MCF 10A (cell line): ENCODE results near the gene RNF223. TPM values are rescaled to one million over a fixed set of nuclear protein-coding genes. Genes with fewer than 3 reads are reported as not detected.
"Not testable (repeated sequence)": the region's sequence is repeated elsewhere in the genome, so short reads cannot be mapped to it uniquely, and the experiment has no call there.

Source experiments
- BruUV-seq: library from RNA; stranded (reverse); fragments of 400-500 nt; replicated peaks from 2 replicates; lab custom pipeline; 2021; lab: Mats Ljungman, UMichigan
- CTCF ChIA-PET: fragments of 300-600 bp; sonication (Branson Sonifier 250); formaldehyde crosslinking; extraction: SDS; loops from one replicate; lab custom pipeline; 2021; ENCODE audit warnings: antibody characterized with exemption, inconsistent platforms; lab: Yijun Ruan, JAX
- POLR2A ChIA-PET: fragments of 300-600, 350-650 bp; sonication (Branson Sonifier 250); formaldehyde crosslinking; extraction: SDS; loops from one replicate; lab custom pipeline; 2020; ENCODE audit warnings: antibody characterized with exemption, inconsistent platforms; lab: Yijun Ruan, JAX
- DNase-seq: peaks from one replicate; pipeline ENCODE4 v3.0.0-alpha.2; 2018; ENCODE audit not compliant: unreplicated experiment
- H3K27ac Mint-ChIP-seq: one replicate; pipeline ENCODE4 v1.8.0; 2022; ENCODE audit warnings: mild to moderate bottlenecking, low read depth, mixed read lengths; ENCODE audit not compliant: unreplicated experiment
- H3K27me3 Mint-ChIP-seq: one replicate; pipeline ENCODE4 v1.8.0; 2022; ENCODE audit warnings: mixed read lengths; ENCODE audit not compliant: insufficient read depth, unreplicated experiment
- H3K36me3 Mint-ChIP-seq: one replicate; pipeline ENCODE4 v1.8.0; 2022; ENCODE audit warnings: mild to moderate bottlenecking, moderate library complexity, mixed read lengths; ENCODE audit not compliant: insufficient read depth, unreplicated experiment
- H3K4me1 Mint-ChIP-seq: one replicate; pipeline ENCODE4 v1.8.0; 2022; ENCODE audit warnings: mixed read lengths; ENCODE audit not compliant: insufficient read depth, unreplicated experiment
- H3K4me3 Mint-ChIP-seq: one replicate; pipeline ENCODE4 v1.8.0; 2022; ENCODE audit warnings: mild to moderate bottlenecking, moderate library complexity, mixed read lengths; ENCODE audit not compliant: unreplicated experiment
- H3K9me3 Mint-ChIP-seq: one replicate; pipeline ENCODE4 v1.8.0; 2022; ENCODE audit warnings: mixed read lengths; ENCODE audit not compliant: unreplicated experiment
- intact Hi-C: fragments of 100-400 bp; cut with micrococcal nuclease; formaldehyde crosslinking; loops from 2 replicates; pipeline ENCODE4 v1.14.1; 2022
- total RNA-seq: library from RNA; stranded (reverse); gene quantifications from 2 replicates; pipeline ENCODE4 v1.2.3, GENCODE V29; 2022
- TF ChIP-seq, protein P1 (sequence below): fragments of 200-600 bp; IDR thresholded peaks from one replicate; pipeline ENCODE4 v1.8.0; 2022; ENCODE audit warnings: antibody characterized with exemption, mild to moderate bottlenecking; ENCODE audit not compliant: unreplicated experiment

The RNF223 gene
- total RNA-seq, 1 experiment from 2014 or later: 0.30 TPM

DNA sequence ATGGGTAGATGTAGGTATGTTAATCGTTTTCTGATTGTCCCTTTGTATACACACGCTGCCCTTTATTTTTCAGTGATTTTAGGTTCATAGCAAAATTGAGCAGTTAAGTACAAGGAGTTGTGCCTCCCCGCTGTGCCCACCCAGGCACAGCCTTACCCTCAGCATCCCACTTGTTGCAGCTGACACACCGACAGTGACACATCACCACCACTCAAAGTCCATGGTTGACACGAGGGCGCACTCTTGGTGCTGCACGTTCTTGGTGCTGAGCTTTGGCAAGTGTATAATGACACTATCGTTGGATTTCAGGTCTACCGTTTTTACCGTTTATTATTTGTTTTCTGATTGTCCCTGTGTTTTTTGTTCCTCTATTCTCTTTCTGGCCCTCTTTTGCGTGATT is 26.2 kb upstream of the RNF223 start:
- Mint-ChIP-seq H3K9me3 (peaks cover 17% of the 10 kb centered on the region), H3K4me1 (no peaks in the 10 kb centered on the region), H3K27me3 (no peaks in the 10 kb centered on the region), H3K4me3 (no peak overlapping the region), H3K27ac (no peak overlapping the region), H3K36me3 (no peaks in the 10 kb centered on the region)
- ChIA-PET POLR2A (no interaction called here), CTCF (no interaction called here)
- BruUV-seq: no TSS peak
- intact Hi-C loops: no loop called here
- DNase-seq: no peak
- TF ChIP-seq, protein P1, sequence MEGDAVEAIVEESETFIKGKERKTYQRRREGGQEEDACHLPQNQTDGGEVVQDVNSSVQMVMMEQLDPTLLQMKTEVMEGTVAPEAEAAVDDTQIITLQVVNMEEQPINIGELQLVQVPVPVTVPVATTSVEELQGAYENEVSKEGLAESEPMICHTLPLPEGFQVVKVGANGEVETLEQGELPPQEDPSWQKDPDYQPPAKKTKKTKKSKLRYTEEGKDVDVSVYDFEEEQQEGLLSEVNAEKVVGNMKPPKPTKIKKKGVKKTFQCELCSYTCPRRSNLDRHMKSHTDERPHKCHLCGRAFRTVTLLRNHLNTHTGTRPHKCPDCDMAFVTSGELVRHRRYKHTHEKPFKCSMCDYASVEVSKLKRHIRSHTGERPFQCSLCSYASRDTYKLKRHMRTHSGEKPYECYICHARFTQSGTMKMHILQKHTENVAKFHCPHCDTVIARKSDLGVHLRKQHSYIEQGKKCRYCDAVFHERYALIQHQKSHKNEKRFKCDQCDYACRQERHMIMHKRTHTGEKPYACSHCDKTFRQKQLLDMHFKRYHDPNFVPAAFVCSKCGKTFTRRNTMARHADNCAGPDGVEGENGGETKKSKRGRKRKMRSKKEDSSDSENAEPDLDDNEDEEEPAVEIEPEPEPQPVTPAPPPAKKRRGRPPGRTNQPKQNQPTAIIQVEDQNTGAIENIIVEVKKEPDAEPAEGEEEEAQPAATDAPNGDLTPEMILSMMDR: no peak

DNA sequence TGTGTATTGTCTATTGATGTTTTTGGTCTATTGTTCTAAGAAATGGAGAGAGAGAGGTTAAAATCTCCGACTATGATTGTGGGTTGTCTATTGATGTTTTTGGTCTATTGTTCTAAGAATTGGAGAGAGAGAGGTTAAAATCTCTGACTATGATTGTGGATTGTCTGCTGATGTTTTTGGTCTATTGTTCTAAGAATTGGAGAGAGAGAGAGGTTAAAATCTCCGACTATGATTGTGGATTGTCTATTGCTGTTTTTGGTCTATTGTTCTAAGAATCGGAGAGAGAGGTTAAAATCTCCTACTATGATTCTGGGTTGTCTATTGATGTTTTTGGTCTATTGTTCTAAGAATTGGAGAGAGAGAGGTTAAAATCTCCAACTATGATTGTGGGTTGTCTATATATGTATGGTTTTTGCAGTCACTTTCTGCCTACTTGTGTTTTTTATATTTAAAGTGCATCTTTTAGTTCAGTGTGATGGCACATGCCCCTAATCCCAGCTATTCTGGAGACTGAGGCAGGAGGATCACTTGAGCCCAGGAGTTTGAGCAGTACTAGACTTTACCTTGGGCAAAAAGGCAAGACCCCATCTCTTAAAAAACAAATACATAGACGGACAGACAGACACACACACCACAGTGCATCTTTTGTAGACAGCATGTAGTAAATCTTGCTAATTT is 25.5 kb upstream of the RNF223 start:
- peaks cover 17% of the 10 kb centered on the region for H3K9me3 Mint-ChIP-seq
- no peak for DNase-seq
- TF ChIP-seq, protein P1: no peak
- BruUV-seq: no TSS peak
- H3K4me3 Mint-ChIP-seq: no peak overlapping the region
- ChIA-PET CTCF (no interaction called here), POLR2A (no interaction called here)
- H3K4me1 Mint-ChIP-seq: no peaks in the 10 kb centered on the region
- no peak overlapping the region for H3K27ac Mint-ChIP-seq
- no peaks in the 10 kb centered on the region for H3K27me3 Mint-ChIP-seq
- intact Hi-C loops: no loop called here
- no peaks in the 10 kb centered on the region for H3K36me3 Mint-ChIP-seq

DNA sequence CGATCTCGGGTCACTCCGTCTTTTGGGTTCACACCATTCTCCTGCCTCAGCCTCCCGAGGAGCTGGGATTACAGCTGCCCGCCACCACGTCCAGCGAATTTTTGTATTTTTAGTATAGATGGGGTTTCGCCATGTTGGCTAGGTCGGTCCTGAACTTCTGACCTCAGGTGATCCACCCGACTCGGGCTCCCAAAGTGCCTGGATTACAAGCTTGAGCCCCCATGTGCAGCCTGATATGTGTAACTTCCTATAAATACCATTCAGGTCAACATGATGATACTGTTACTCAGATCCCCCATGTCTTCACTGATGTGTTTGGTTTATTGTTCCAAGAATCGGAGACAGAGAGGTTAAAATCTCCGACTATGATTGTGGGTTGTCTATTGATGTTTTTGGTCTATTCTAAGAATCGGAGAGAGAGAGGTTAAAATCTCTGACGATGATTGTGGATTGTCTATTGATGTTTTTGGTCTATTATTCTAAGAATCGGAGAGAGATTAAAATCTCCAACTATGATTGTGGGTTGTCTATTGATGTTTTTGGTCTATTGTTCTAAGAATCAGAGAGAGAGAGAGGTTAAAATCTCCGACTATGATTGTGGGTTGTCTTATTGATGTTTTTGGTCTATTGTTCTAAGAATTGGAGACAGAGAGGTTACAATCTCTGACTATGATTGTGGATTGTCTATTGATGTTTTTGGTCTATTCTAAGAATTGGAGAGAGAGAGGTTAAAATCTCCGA is 24.7 kb upstream of the RNF223 start:
- DNase-seq: no peak
- ChIA-PET POLR2A (interaction anchor here (0.8 kb wide), 1 partner anchor 152 kb away, joined by 3 read pairs; no protein-coding TSS in a partner anchor), CTCF (no interaction called here)
- Mint-ChIP-seq H3K27me3 (no peaks in the 10 kb centered on the region), H3K4me3 (no peak overlapping the region), H3K9me3 (peaks cover 17% of the 10 kb centered on the region), H3K4me1 (no peaks in the 10 kb centered on the region), H3K36me3 (peaks cover 4% of the 10 kb centered on the region), H3K27ac (no peak overlapping the region)
- TF ChIP-seq, protein P1: no peak
- intact Hi-C loops: no loop called here
- BruUV-seq: no TSS peak

DNA sequence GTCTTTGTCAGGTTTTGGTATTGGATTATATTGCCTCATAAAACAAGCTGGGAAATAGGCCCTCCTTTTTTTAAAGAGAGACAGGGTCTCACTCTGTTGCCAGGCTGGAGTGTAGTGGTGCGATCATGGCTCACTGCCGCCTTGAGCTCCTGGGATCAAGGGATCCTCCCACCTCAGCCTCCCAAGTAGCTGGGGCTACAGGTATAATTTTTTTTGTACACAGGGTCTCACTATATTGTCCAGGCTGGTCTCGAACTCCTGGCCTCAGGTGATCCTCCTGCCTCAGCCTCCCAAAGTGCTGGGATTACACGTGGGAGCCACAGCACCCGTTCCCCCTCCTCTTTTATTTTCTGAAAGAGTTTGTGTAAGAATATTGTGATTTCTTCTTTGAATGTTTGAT is 22.0 kb upstream of the RNF223 start:
- POLR2A ChIA-PET, CTCF ChIA-PET, BruUV-seq, DNase-seq, H3K27ac Mint-ChIP-seq, intact Hi-C loops, H3K4me1 Mint-ChIP-seq, H3K4me3 Mint-ChIP-seq, H3K27me3 Mint-ChIP-seq, H3K36me3 Mint-ChIP-seq: not testable (repeated sequence)
- peaks cover 17% of the 10 kb centered on the region for H3K9me3 Mint-ChIP-seq
